Neural cell (in vitro differentiated cells): ENCODE data around the gene PTN. TPM values are rescaled to one million over a fixed set of nuclear protein-coding genes. Genes with fewer than 3 reads are reported as not detected.

ENCODE experiments used
- H2AFZ ChIP-seq: fragments of 200-600, 300-800 bp; sonication (generic), shearing (Covaris generic); 2 replicates; pipeline ENCODE4 v1.6.0; 2014; ENCODE audit warnings: low read depth, mild to moderate bottlenecking, antibody characterized with exemption, low read length, moderate library complexity
- H3F3A ChIP-seq: fragments of 200-600 bp; shearing (Covaris generic); 2 replicates; pipeline ENCODE4 v1.6.1; 2016; ENCODE audit warnings: mild to moderate bottlenecking, moderate library complexity, mixed read lengths, antibody characterized with exemption, low read length; ENCODE audit not compliant: insufficient read depth, poor library complexity, severe bottlenecking
- H3K27ac ChIP-seq: fragments of 200-600, 300-800 bp; sonication (generic), shearing (Covaris generic); 2 replicates; pipeline ENCODE4 v1.5.1; 2014; ENCODE audit warnings: mild to moderate bottlenecking, low read length, moderate library complexity
- H3K27me3 ChIP-seq: fragments of 300-800, 200-600 bp; sonication (generic), shearing (Covaris generic); 2 replicates; pipeline ENCODE4 v1.6.0; 2014; ENCODE audit warnings: mild to moderate bottlenecking, low read depth, low read length, moderate library complexity; ENCODE audit not compliant: insufficient read depth
- H3K36me3 ChIP-seq: fragments of 300-800, 200-600 bp; sonication (generic), shearing (Covaris generic); 2 replicates; pipeline ENCODE4 v1.5.1; 2014; ENCODE audit warnings: mild to moderate bottlenecking, antibody characterized with exemption, low read length, moderate library complexity; ENCODE audit not compliant: insufficient read depth
- H3K4me2 ChIP-seq: fragments of 300-800, 200-600 bp; sonication (generic), shearing (Covaris generic); 2 replicates; pipeline ENCODE4 v1.6.0; 2014; ENCODE audit warnings: mild to moderate bottlenecking, low read length
- H3K4me3 ChIP-seq: fragments of 300-800, 200-600 bp; sonication (generic), shearing (Covaris generic); 2 replicates; pipeline ENCODE4 v1.5.1; 2014; ENCODE audit warnings: mild to moderate bottlenecking, low read length, moderate library complexity
- H3K79me2 ChIP-seq: fragments of 200-600 bp; shearing (Covaris generic); replicated peaks from 2 replicates; pipeline ENCODE4 v1.6.0; 2014; ENCODE audit warnings: mild to moderate bottlenecking, low read length, moderate library complexity; ENCODE audit not compliant: insufficient read depth
- H3K9ac ChIP-seq: fragments of 300-800, 200-600 bp; sonication (generic), shearing (Covaris generic); 2 replicates; pipeline ENCODE4 v1.6.1; 2016; ENCODE audit warnings: mild to moderate bottlenecking, low read length, mixed read lengths
- H3K9me2 ChIP-seq: fragments of 200-600 bp; shearing (Covaris generic); 2 replicates; pipeline ENCODE4 v1.6.1; 2016; ENCODE audit warnings: mild to moderate bottlenecking, low read length, mixed read lengths; ENCODE audit not compliant: insufficient read depth
- H3K9me3 ChIP-seq: fragments of 200-600, 300-800 bp; sonication (generic), shearing (Covaris generic); 2 replicates; pipeline ENCODE4 v1.6.1; 2016; ENCODE audit warnings: mild to moderate bottlenecking, mixed run types, low read length, moderate library complexity, mixed read lengths
- H4K20me1 ChIP-seq: fragments of 200-600 bp; shearing (Covaris generic); 2 replicates; pipeline ENCODE4 v1.6.1; 2016; ENCODE audit warnings: mild to moderate bottlenecking, mixed run types; ENCODE audit not compliant: insufficient read depth
- CTCF ChIP-seq: fragments of 450-650 bp; IDR thresholded peaks from 2 replicates; pipeline ENCODE4 v1.5.1; 2014; ENCODE audit warnings: antibody characterized with exemption, mild to moderate bottlenecking, moderate library complexity; ENCODE audit not compliant: poor library complexity, severe bottlenecking
- EP300 ChIP-seq: fragments of 450-650 bp; conservative IDR thresholded peaks from 2 replicates; pipeline ENCODE4 v1.6.1; 2014; ENCODE audit warnings: antibody characterized with exemption, mild to moderate bottlenecking, moderate library complexity; ENCODE audit not compliant: poor library complexity, severe bottlenecking
- EZH2 ChIP-seq: fragments of 200-600, 300-800 bp; shearing (Covaris generic), sonication (generic); IDR thresholded peaks from 2 replicates; pipeline ENCODE4 v1.6.1; 2014; ENCODE audit warnings: antibody characterized with exemption, low read length, borderline replicate concordance, mild to moderate bottlenecking; ENCODE audit not compliant: insufficient read depth, poor library complexity, severe bottlenecking
- MXI1 ChIP-seq: fragments of 450-650 bp; conservative IDR thresholded peaks from 2 replicates; pipeline ENCODE4 v1.6.1; 2014; ENCODE audit warnings: antibody characterized with exemption, mild to moderate bottlenecking; ENCODE audit not compliant: poor library complexity, severe bottlenecking
- POLR2AphosphoS5 ChIP-seq: IDR thresholded peaks from 2 replicates; pipeline ENCODE4 v1.6.1; 2012
- RAD21 ChIP-seq: fragments of 450-650 bp; conservative IDR thresholded peaks from 2 replicates; pipeline ENCODE4 v1.6.1; 2014; ENCODE audit warnings: antibody characterized with exemption, mild to moderate bottlenecking, moderate library complexity
- REST ChIP-seq: IDR thresholded peaks from 2 replicates; pipeline ENCODE4 v1.6.1; 2012; ENCODE audit warnings: borderline replicate concordance
- SMC3 ChIP-seq: fragments of 450-650 bp; conservative IDR thresholded peaks from 2 replicates; pipeline ENCODE4 v1.6.1; 2014; ENCODE audit warnings: antibody characterized with exemption, mild to moderate bottlenecking, moderate library complexity; ENCODE audit not compliant: poor library complexity
- TAF1 ChIP-seq: IDR thresholded peaks from 2 replicates; pipeline ENCODE4 v1.6.1; 2012; ENCODE audit warnings: low read depth
- polyA plus RNA-seq: library from polyadenylated mRNA; depleted of rRNA; stranded (reverse); fragments of >200 nt; gene quantifications from 2 replicates; pipeline ENCODE4 v1.2.3, GENCODE V29; 2014

PTN gene
- polyA plus RNA-seq, 1 donor from 2014 or later: 14.1 TPM

GRCh38 chr7:137306748-137307147, 36.8 kb downstream of the PTN start:
- no peak overlapping the region for H3K27ac ChIP-seq
- H3K79me2 ChIP-seq: no peaks in the 10 kb centered on the region
- H3F3A ChIP-seq: no peaks in the 10 kb centered on the region
- H3K9me2 ChIP-seq: no peaks in the 10 kb centered on the region
- H3K9me3 ChIP-seq: no peaks in the 10 kb centered on the region
- H3K4me2 ChIP-seq: no peak overlapping the region
- no peaks in the 10 kb centered on the region for H3K27me3 ChIP-seq
- H3K9ac ChIP-seq: no peak overlapping the region
- no peak overlapping the region for H3K4me3 ChIP-seq
- TF ChIP-seq SMC3 (no peak), EP300 (no peak), MXI1 (no peak)
- H3K36me3 ChIP-seq: no peaks in the 10 kb centered on the region
- no peaks in the 10 kb centered on the region for H4K20me1 ChIP-seq
- no peak overlapping the region for H2AFZ ChIP-seq

- no peaks in the 10 kb centered on the region for H3K9me3 ChIP-seq
- H3K4me3 ChIP-seq: no peak overlapping the region
- H3K9ac ChIP-seq: no peak overlapping the region
- no peak overlapping the region for H3K4me2 ChIP-seq
- no peaks in the 10 kb centered on the region for H3F3A ChIP-seq
- TF ChIP-seq TAF1: no peak
- no peak for TF ChIP-seq SMC3
- no peak for TF ChIP-seq MXI1
- TF ChIP-seq POLR2AphosphoS5: no peak
- no peaks in the 10 kb centered on the region for H3K36me3 ChIP-seq
- no peaks in the 10 kb centered on the region for H3K27me3 ChIP-seq
- H3K79me2 ChIP-seq: no peaks in the 10 kb centered on the region
- H4K20me1 ChIP-seq: no peaks in the 10 kb centered on the region
- no peak overlapping the region for H3K27ac ChIP-seq
- H3K9me2 ChIP-seq: no peaks in the 10 kb centered on the region
- H2AFZ ChIP-seq: no peak overlapping the region
These were observed 37.5 kb downstream of the PTN start for GRCh38 chr7:137305901-137306621.

- Histone ChIP-seq H3F3A (no peaks in the 10 kb centered on the region), H3K9me2 (no peaks in the 10 kb centered on the region), H4K20me1 (no peaks in the 10 kb centered on the region), H3K36me3 (no peaks in the 10 kb centered on the region), H3K4me2 (no peak overlapping the region), H3K27ac (no peak overlapping the region), H3K79me2 (no peaks in the 10 kb centered on the region), H3K4me3 (no peak overlapping the region), H2AFZ (no peak overlapping the region), H3K9ac (no peak overlapping the region), H3K9me3 (no peaks in the 10 kb centered on the region), H3K27me3 (no peaks in the 10 kb centered on the region)
- no peak for TF ChIP-seq SMC3
- no peak for TF ChIP-seq POLR2AphosphoS5
These were observed 38.8 kb downstream of the PTN start for GRCh38 chr7:137304624-137305235.

GRCh38 chr7:137304165-137304564, 39.4 kb downstream of the PTN start:
- Histone ChIP-seq H2AFZ (no peak overlapping the region), H3K9ac (no peak overlapping the region), H3K4me3 (no peak overlapping the region), H3K9me2 (no peaks in the 10 kb centered on the region), H4K20me1 (no peaks in the 10 kb centered on the region), H3K79me2 (no peaks in the 10 kb centered on the region), H3F3A (no peaks in the 10 kb centered on the region), H3K36me3 (no peaks in the 10 kb centered on the region), H3K4me2 (no peak overlapping the region), H3K27me3 (no peaks in the 10 kb centered on the region), H3K27ac (no peak overlapping the region), H3K9me3 (no peaks in the 10 kb centered on the region)
- no peak for TF ChIP-seq TAF1
- TF ChIP-seq RAD21: no peak
- no peak for TF ChIP-seq MXI1
- TF ChIP-seq POLR2AphosphoS5: no peak
- TF ChIP-seq EP300: no peak
- TF ChIP-seq EZH2: no peak
- no peak for TF ChIP-seq SMC3
- TF ChIP-seq CTCF: no peak
- no peak for TF ChIP-seq REST
